ENCODE results near the gene ADGRV1. TPM values are rescaled to one million over a fixed set of nuclear protein-coding genes. Genes with fewer than 3 reads are reported as not detected.

The ADGRV1 gene
- polyA plus RNA-seq, 2 of the 4 experiments (the other 2 are of a cell fraction), result 0.70 to 3.7 TPM

GRCh38 chr5:90548069-90548593 lies 10.5 kb upstream of the ADGRV1 start (continued):
- TF ChIP-seq HMGXB4 (CRISPR knock-in tag; IDR thresholded peaks at IDR 0.05; ENCODE audit: borderline replicate concordance), result no peak
- TF ChIP-seq POLR2AphosphoS2 (conservative IDR thresholded peaks at IDR 0.05; ENCODE audit: low read length), result no peak
- TF ChIP-seq KDM1A (IDR thresholded peaks at IDR 0.05; ENCODE audit: low read depth), result no peak
- TF ChIP-seq POLR2A (IDR thresholded peaks at IDR 0.05; ENCODE audit: low read length), result no peak
- peak; percentile 42 for TF ChIP-seq MAFK (IDR thresholded peaks at IDR 0.05; ENCODE audit: partially characterized antibody)
- TF ChIP-seq CEBPB (IDR thresholded peaks at IDR 0.05), result no peak
- TF ChIP-seq REST (IDR thresholded peaks at IDR 0.05), result no peak
- no peak for TF ChIP-seq TP53 (CRISPR knock-in tag; IDR thresholded peaks at IDR 0.05)
- TF ChIP-seq MYC (IDR thresholded peaks at IDR 0.05; ENCODE audit: borderline replicate concordance, low read length), result no peak
- TF ChIP-seq RNF2 (IDR thresholded peaks at IDR 0.05; ENCODE audit: borderline replicate concordance, low read depth), result no peak; the same call in 1 of the 2 replicates
- peak; percentile 40; the same call in 1 of the 2 replicates for TF ChIP-seq GATA3 (IDR thresholded peaks at IDR 0.05; ENCODE audit: borderline replicate concordance)
- TF ChIP-seq HDAC2 (IDR thresholded peaks at IDR 0.05), result no peak
- no peak for TF ChIP-seq EP300 (IDR thresholded peaks at IDR 0.05)
- no peak for TF ChIP-seq KDM5A (IDR thresholded peaks at IDR 0.05)
- no peak for TF ChIP-seq HOXA7 (CRISPR knock-in tag; IDR thresholded peaks at IDR 0.05)
- TF ChIP-seq CHD4 (IDR thresholded peaks at IDR 0.05; ENCODE audit: borderline replicate concordance), result no peak
- peak; percentile 84; the same call in 1 of the 2 replicates for TF ChIP-seq CBX8 (IDR thresholded peaks at IDR 0.05)
- TF ChIP-seq MAX (IDR thresholded peaks at IDR 0.05), result peak; percentile 39; the same call in 1 of the 2 replicates
- no peak for TF ChIP-seq ATOH8 (CRISPR knock-in tag; IDR thresholded peaks at IDR 0.05; ENCODE audit: low read depth)
- no peak for TF ChIP-seq HOXB5 (CRISPR knock-in tag; IDR thresholded peaks at IDR 0.05)
- no peak for TF ChIP-seq ZNF302 (CRISPR knock-in tag; IDR thresholded peaks at IDR 0.05)

- ChIA-PET POLR2A (no interaction called here), CTCF (interaction anchor here (1.4 kb wide), 1 partner anchor 19 kb away, joined by 3 read pairs; no protein-coding TSS in a partner anchor)
- no peak for FAIRE-seq
- H3K27ac ChIP-seq, result no peak overlapping the region
- no peaks in the 10 kb centered on the region for H3K9me3 ChIP-seq
- ATAC-seq, result no peak
- DNase-seq (ENCODE audit: low read depth in 1 of 2, low spot score in 1 of 2), result no peak
- no peak overlapping the region for H3K4me3 ChIP-seq
- H3K4me2 ChIP-seq, result no peak overlapping the region
- H3K4me1 ChIP-seq, result peaks cover 14% of the 10 kb centered on the region; the same call in 2 of the 3 replicates
- TF ChIP-seq RARB (CRISPR knock-in tag; IDR thresholded peaks at IDR 0.05), result no peak
- no peak for TF ChIP-seq RAD21 (conservative IDR thresholded peaks at IDR 0.05 in 1 of 2, IDR thresholded peaks at IDR 0.05 in 1 of 2)
- TF ChIP-seq HOXB13 (CRISPR knock-in tag; IDR thresholded peaks at IDR 0.05; ENCODE audit: low read depth), result no peak
- no peak for TF ChIP-seq ATOH8 (CRISPR knock-in tag; IDR thresholded peaks at IDR 0.05; ENCODE audit: low read depth)
- TF ChIP-seq EHMT2 (IDR thresholded peaks at IDR 0.05; ENCODE audit: low read depth), result no peak
- TF ChIP-seq HEYL (CRISPR knock-in tag; IDR thresholded peaks at IDR 0.05), result no peak
- no peak for TF ChIP-seq RNF2 (IDR thresholded peaks at IDR 0.05; ENCODE audit: borderline replicate concordance, low read depth)
- TF ChIP-seq BCL3 (IDR thresholded peaks at IDR 0.05), result no peak
- TF ChIP-seq KDM1A (IDR thresholded peaks at IDR 0.05; ENCODE audit: low read depth), result no peak
- TF ChIP-seq JUNB (IDR thresholded peaks at IDR 0.05), result no peak
Observed at GRCh38 chr5:90549223-90549622, 9.4 kb upstream of the ADGRV1 start.
